Endothelial cell of hepatic sinusoid (primary cell): ENCODE measurements around the gene TAPT1.
"Not testable (repeated sequence)": the region's sequence is repeated elsewhere in the genome, so short reads cannot be mapped to it uniquely, and the experiment has no call there.

Experiments used
- in situ Hi-C: cut with HindIII; loops from 2 replicates; pipeline ENCODE4 v1.10.0; 2017; ENCODE audit warnings: low sequenced_read_pairs

The TAPT1 gene

GRCh38 chr4:16187455-16187854, 38.8 kb downstream of the TAPT1 start:
- in situ Hi-C loops: no loop called here

GRCh38 chr4:16186986-16187385, 39.3 kb downstream of the TAPT1 start:
- in situ Hi-C loops: no loop called here

- in situ Hi-C loops: no loop called here
These were observed 42.7 kb downstream of the TAPT1 start for GRCh38 chr4:16183604-16184003.

GRCh38 chr4:16176621-16177020, 49.6 kb downstream of the TAPT1 start:
- in situ Hi-C loops: no loop called here

GRCh38 chr4:16171831-16172230, 54.4 kb downstream of the TAPT1 start:
- in situ Hi-C loops: no loop called here

GRCh38 chr4:16169490-16169889, 56.8 kb downstream of the TAPT1 start:
- in situ Hi-C loops: no loop called here

- in situ Hi-C loops: no loop called here
These were observed 57.4 kb downstream of the TAPT1 start for GRCh38 chr4:16168710-16169388.

GRCh38 chr4:16168144-16168543, 58.1 kb downstream of the TAPT1 start:
- in situ Hi-C loops: no loop called here

GRCh38 chr4:16165931-16166330, 60.3 kb downstream of the TAPT1 start:
- in situ Hi-C loops: no loop called here

GRCh38 chr4:16162891-16163290, 63.4 kb downstream of the TAPT1 start:
- in situ Hi-C loops: no loop called here

- in situ Hi-C loops: no loop called here
These were observed 64.3 kb downstream of the TAPT1 start for GRCh38 chr4:16161851-16162408.

GRCh38 chr4:16160457-16160856, 65.8 kb downstream of the TAPT1 start:
- in situ Hi-C loops: no loop called here

- in situ Hi-C loops: no loop called here
These were observed 67.0 kb downstream of the TAPT1 start for GRCh38 chr4:16159286-16159685.

- in situ Hi-C loops: no loop called here
These were observed 67.8 kb downstream of the TAPT1 start for GRCh38 chr4:16158504-16158852.

GRCh38 chr4:16157609-16158503, 68.4 kb downstream of the TAPT1 start:
- in situ Hi-C loops: no loop called here

GRCh38 chr4:16155528-16156169, 70.6 kb downstream of the TAPT1 start:
- in situ Hi-C loops: no loop called here

- in situ Hi-C loops: no loop called here
These were observed 71.8 kb downstream of the TAPT1 start for GRCh38 chr4:16154451-16154850.

GRCh38 chr4:16150716-16151115, 75.6 kb downstream of the TAPT1 start:
- in situ Hi-C loops: no loop called here

GRCh38 chr4:16144913-16145312, 81.4 kb downstream of the TAPT1 start:
- in situ Hi-C loops: not testable (repeated sequence)

- in situ Hi-C loops: no loop called here
These were observed 83.5 kb downstream of the TAPT1 start for GRCh38 chr4:16142598-16143310.

GRCh38 chr4:16140879-16141249, 85.4 kb downstream of the TAPT1 start:
- in situ Hi-C loops: no loop called here
